Esophagus (tissue), 2 donors: ENCODE data around the gene CLTA. TPM values are rescaled to one million over a fixed set of nuclear protein-coding genes. Genes with fewer than 3 reads are reported as not detected.

Experiments
- H3K27ac ChIP-seq, 2 donors: one replicate each; pipeline ENCODE4 v1.5.1; 2013; ENCODE audit warnings: low read depth in 2 of 2, mild to moderate bottlenecking in 2 of 2, inconsistent platforms in 1 of 2, low read length in 1 of 2, moderate library complexity in 1 of 2
- H3K27me3 ChIP-seq, 2 donors: one replicate each; pipeline ENCODE4 v1.6.1; 2013; ENCODE audit warnings: low read length in 2 of 2, control low read depth in 1 of 2, mild to moderate bottlenecking in 1 of 2; ENCODE audit not compliant: insufficient read depth in 2 of 2, control insufficient read depth in 1 of 2
- H3K36me3 ChIP-seq, 2 donors: one replicate each; pipeline ENCODE4 v1.6.1; 2013; ENCODE audit warnings: low read length in 1 of 2; ENCODE audit not compliant: control insufficient read depth in 2 of 2, insufficient read depth in 2 of 2
- H3K4me1 ChIP-seq, 2 donors: one replicate each; pipeline ENCODE4 v1.6.1; 2013; ENCODE audit warnings: low read length in 1 of 2; ENCODE audit not compliant: control insufficient read depth in 2 of 2, insufficient read depth in 2 of 2
- H3K4me3 ChIP-seq, 2 donors: one replicate each; pipeline ENCODE4 v1.5.1; 2013; ENCODE audit warnings: low read length in 2 of 2, mild to moderate bottlenecking in 2 of 2, low read depth in 1 of 2, moderate library complexity in 1 of 2
- H3K9me3 ChIP-seq, 2 donors: one replicate each; pipeline ENCODE4 v1.6.1; 2013; ENCODE audit warnings: mild to moderate bottlenecking in 2 of 2, low read depth in 1 of 2, low read length in 1 of 2, moderate library complexity in 1 of 2; ENCODE audit not compliant: control insufficient read depth in 2 of 2, insufficient read depth in 1 of 2
- WGBS, 2 donors: extraction: QIAGEN DNeasy Blood & Tissue Kit; methylation state at CpG; one replicate each; pipeline ENCODE4 v1.1.7; 2013; 5-methylcytosine and 5-hydroxymethylcytosine counted together
- polyA plus RNA-seq, 2 donors: library from polyadenylated mRNA; stranded (reverse); fragments of 200-250 nt; gene quantifications; one replicate each; pipeline ENCODE4 v1.2.3, GENCODE V29; 2013
- donor health status: healthy with polysubstance abuse.
- donor health status: Bipolar disorder and iron deficiency.

The CLTA gene
- polyA plus RNA-seq, 2 donors: 93.2 to 202 TPM

DNA sequence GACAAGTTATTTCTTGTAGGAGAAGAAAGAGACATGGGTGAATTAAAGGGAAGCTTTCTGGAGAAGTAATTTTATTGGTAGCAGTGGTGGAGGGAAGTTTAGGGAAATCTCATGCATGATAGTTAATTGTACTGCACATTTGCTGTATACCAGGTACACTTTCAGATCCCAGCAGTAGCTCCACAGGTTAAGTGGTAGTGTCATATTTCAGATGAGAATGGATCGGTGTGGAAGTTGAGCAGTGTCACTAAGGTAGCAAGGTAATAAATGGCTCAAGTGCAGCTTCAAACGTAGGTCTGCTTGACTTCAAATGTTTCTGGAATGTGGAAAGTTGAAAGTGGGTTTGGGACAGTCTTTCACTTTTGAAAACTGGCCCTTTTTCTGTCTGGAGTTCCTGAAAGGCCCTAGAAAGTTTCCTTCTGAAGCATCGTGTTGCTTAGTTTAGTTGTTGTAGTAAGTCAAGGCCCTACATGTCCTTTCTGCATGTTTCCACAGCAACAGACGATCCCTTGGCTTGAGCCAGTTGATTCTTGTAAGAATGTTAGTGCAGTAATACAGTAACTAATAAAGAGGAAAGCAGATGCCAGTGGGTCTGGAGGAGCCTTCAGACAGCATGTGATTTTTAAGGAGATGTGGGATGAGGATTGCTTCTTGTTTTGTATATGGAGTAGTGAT lies 3.7 kb downstream of the CLTA start:
- H3K36me3 ChIP-seq: peaks cover 5% of the 10 kb centered on the region in 2 donors
- H3K27ac ChIP-seq: peak overlapping the region in 1 of 2 donors; percentile 18
- no peaks in the 10 kb centered on the region for H3K27me3 ChIP-seq
- peaks cover 4 to 8% of the 10 kb centered on the region in 2 donors for H3K4me1 ChIP-seq
- H3K9me3 ChIP-seq: no peaks in the 10 kb centered on the region
- WGBS, 2 donors: 26 to 32% methylated on average over 4 of the region's 4 CpGs
- no peak overlapping the region for H3K4me3 ChIP-seq

DNA sequence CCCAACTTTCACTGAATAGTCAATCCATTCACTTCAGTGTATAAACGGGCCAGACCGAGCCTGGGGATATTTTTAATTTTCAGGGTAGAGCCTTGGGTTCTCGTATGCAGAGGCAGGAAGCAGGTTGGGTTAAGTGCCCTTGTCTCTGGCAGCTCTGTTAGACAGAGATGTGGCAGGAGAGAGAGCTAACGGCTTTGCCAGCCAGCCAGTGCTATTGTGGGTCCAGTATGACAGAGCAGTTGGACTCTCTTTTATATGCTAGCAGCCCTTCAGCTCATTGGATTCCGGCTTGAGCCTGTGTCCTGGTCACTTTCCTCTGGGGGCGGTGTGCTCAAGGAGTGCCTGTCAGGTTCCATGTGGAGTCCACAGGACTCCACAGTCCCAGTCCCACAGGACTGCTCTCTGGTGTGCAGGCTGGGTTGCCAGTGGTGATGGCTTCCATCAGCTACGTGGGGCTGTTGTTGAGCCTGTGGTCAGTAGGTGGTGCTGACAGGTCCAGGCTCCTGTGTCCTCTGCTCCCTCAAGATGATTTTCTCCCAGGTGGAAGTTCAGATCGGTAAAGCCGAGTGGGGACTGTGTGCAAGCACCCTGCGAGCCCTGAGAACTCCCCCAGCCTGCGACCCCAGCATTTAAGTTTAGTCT lies 14.3 kb downstream of the CLTA start:
- no peaks in the 10 kb centered on the region for H3K4me1 ChIP-seq

DNA sequence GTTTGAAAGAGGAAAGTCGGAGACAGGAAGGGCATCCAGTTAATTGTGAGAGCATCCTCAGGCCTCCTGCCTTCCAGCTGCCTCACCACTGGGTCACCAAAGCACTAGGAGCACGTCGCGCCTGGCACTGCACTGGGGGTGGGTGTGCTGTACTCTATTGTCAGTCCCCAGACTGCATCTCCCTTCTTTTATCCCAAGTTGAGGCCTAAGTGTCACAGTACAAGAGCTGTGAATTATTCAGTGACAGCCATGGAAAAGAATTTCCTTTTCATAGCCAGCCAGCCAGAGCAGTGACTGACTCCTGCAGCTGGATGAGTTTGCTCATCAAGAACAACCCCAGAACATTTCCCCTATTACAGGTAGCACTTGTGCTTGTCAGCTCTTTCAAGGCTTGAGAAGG lies 16.3 kb downstream of the CLTA start:
- 84 to 89% methylated on average over 4 of the region's 4 CpGs for WGBS, 2 donors
- no peaks in the 10 kb centered on the region for H3K27me3 ChIP-seq
- peaks cover 3 to 4% of the 10 kb centered on the region in 2 donors for H3K4me1 ChIP-seq
- no peak overlapping the region for H3K4me3 ChIP-seq
- no peaks in the 10 kb centered on the region for H3K9me3 ChIP-seq
- H3K27ac ChIP-seq: no peak overlapping the region
- H3K36me3 ChIP-seq: peaks cover 26 to 48% of the 10 kb centered on the region in 2 donors

More for the DNA sequence above, 14.3 kb downstream of the CLTA start:
- no peak overlapping the region for H3K27ac ChIP-seq
- no peaks in the 10 kb centered on the region for H3K27me3 ChIP-seq
- H3K36me3 ChIP-seq: peaks cover 30 to 40% of the 10 kb centered on the region in 2 donors
- 87 to 89% methylated on average over 11 of the region's 11 CpGs for WGBS, 2 donors
- H3K9me3 ChIP-seq: no peaks in the 10 kb centered on the region
- H3K4me3 ChIP-seq: no peak overlapping the region

DNA sequence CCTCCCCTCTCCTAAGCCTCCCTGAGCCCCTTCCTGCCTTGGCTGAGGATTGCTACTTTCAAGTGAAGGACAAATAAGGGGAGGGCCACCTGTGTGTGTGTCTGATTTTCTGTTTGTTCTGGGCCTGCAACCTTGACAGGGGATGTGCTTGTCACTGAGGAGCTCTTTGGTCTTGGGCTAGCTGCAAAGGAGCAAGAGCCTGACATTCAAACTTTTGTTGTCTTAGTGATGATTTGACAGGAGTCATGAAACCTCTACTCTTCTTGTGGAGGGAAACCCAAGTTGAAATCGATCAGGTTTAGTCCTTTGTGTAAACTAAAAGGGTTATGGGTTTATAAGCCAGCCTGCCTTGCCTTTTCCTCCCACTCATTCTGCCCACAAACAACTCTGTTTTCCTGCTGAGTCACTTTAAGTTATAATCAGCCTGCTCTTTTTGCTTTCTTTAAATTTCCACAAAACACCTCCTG lies 16.9 kb downstream of the CLTA start:
- Histone ChIP-seq H3K4me3 (no peak overlapping the region), H3K27me3 (no peaks in the 10 kb centered on the region), H3K27ac (no peak overlapping the region), H3K36me3 (peaks cover 26 to 51% of the 10 kb centered on the region in 2 donors), H3K9me3 (no peaks in the 10 kb centered on the region), H3K4me1 (peaks cover 3 to 4% of the 10 kb centered on the region in 2 donors)
- 26 to 50% methylated on average over 1 of the region's 1 CpG for WGBS, 2 donors

DNA sequence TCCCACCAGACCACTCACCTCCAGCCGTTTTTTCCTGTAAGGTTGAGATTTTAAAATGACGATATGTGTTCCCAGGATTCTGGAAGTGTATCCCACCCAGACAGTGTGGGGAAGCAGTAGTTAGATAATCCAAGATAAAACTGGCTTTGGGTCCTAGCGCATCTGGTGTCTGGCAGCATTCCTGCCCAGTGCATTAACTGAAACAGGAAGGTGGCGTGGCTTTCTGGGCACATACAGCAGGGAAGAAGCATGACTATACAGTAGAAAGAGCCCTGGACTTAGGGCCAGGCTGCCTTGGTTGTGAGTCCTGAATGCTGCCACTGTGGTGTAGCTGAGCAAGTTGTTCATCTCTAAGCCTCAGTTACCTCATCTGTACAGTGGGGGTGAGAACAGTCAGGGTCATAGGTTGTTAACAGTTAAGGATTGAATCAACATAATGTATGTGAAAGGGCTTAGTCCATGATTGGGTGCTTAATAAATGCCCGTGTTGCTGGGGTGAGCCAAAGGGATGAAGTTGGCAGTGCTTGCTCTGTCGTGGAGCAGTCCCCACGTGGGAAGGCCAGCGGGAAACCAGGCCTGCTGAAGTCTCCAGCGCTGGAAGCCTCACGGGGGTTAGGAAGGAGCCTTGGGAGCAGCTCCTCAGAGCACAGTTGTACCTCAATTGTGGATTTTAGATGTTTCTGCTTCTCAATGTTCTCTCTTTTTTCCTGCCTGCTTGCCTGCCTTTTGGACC lies 18.0 kb downstream of the CLTA start:
- Histone ChIP-seq H3K27me3 (no peaks in the 10 kb centered on the region), H3K4me1 (peaks cover 3 to 4% of the 10 kb centered on the region in 2 donors), H3K4me3 (no peak overlapping the region), H3K36me3 (peaks cover 31 to 58% of the 10 kb centered on the region in 2 donors), H3K27ac (no peak overlapping the region), H3K9me3 (no peaks in the 10 kb centered on the region)
- 72 to 81% methylated on average over 10 of the region's 10 CpGs for WGBS, 2 donors

DNA sequence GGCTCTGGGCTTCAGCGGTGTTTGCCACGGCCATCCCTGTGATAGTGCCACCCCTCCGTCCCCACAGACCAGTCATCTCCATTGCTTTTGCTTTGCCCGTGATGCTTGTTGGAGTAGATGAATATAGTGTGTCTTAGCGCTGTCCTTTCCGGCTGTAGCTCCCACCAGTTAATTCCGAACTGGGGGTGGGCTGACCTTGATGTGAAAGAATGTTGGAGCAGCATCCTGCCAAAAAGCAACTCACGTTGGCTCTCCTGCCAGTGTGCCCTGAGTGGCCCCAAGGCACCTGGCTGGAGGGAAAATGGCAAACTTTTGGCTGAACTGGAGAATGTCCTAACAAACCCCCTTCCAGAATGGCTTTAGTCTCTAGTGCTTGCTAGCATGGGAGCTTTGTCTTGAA lies 20.0 kb downstream of the CLTA start:
- H3K9me3 ChIP-seq: no peaks in the 10 kb centered on the region
- H3K4me3 ChIP-seq: no peak overlapping the region
- no peak overlapping the region for H3K27ac ChIP-seq
- H3K27me3 ChIP-seq: no peaks in the 10 kb centered on the region
- peaks cover 22 to 44% of the 10 kb centered on the region in 2 donors for H3K36me3 ChIP-seq
- 78 to 81% methylated on average over 8 of the region's 8 CpGs for WGBS, 2 donors
- H3K4me1 ChIP-seq: peaks cover 3 to 4% of the 10 kb centered on the region in 2 donors

DNA sequence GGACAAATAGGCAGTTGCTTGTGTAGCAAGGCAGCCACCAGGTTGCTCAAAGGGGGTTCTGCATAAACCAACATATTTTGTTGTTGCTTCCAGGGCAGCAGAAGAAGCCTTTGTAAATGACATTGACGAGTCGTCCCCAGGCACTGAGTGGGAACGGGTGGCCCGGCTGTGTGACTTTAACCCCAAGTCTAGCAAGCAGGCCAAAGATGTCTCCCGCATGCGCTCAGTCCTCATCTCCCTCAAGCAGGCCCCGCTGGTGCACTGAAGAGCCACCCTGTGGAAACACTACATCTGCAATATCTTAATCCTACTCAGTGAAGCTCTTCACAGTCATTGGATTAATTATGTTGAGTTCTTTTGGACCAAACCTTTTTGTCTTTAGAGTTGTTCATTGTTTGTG lies 20.8 kb downstream of the CLTA start:
- Histone ChIP-seq H3K27ac (no peak overlapping the region), H3K9me3 (no peaks in the 10 kb centered on the region), H3K4me3 (no peak overlapping the region), H3K36me3 (peaks cover 18 to 44% of the 10 kb centered on the region in 2 donors), H3K27me3 (no peaks in the 10 kb centered on the region), H3K4me1 (peaks cover 3 to 4% of the 10 kb centered on the region in 2 donors)
- 79 to 84% methylated on average over 7 of the region's 7 CpGs for WGBS, 2 donors

DNA sequence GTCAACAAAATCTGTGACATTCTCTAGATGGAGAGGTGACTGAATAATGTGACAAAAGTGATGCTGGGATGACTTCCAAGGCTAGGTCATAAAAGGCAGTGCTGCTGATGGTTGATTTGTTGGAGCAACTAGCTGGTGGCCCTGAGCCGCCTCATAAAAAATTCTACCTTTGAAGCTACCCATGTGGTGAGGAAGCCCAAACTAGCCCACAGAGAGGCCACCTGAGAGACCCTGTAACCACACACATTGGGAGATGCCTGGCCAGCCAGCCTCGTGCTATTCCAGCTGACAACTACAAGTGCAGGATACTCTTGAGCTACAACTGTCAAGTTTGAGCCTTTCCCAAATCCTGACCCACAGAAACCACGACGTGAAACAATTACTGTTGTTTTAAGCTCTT lies 22.7 kb downstream of the CLTA start:
- no peaks in the 10 kb centered on the region for H3K27me3 ChIP-seq
- no peaks in the 10 kb centered on the region for H3K9me3 ChIP-seq
- H3K36me3 ChIP-seq: peaks cover 26 to 40% of the 10 kb centered on the region in 2 donors
- H3K27ac ChIP-seq: no peak overlapping the region
- H3K4me1 ChIP-seq: peaks cover 4 to 5% of the 10 kb centered on the region in 2 donors
- 89 to 90% methylated on average over 4 of the region's 4 CpGs for WGBS, 2 donors
- no peak overlapping the region for H3K4me3 ChIP-seq

DNA sequence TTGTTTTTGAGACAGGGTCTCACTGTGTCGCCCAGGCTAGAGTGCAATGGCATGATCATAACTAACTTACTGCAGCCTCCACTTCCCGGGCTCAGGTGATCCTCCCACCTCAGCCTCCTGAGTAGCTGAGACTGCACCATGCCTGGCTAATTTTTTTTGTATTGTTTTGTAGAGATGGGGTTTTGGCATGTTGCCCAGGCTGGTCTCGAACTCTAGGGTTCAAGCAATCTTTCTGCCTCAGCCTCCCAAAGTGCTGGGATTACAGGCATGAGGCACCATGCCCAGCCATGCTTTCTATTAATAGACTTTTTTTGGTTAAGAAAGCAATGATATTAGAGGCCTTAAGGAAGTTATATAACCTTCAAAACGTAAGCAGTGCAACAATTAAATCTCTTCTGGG lies 23.3 kb downstream of the CLTA start:
- Histone ChIP-seq H3K9me3 (no peaks in the 10 kb centered on the region), H3K4me1 (peaks cover 4 to 5% of the 10 kb centered on the region in 2 donors), H3K4me3 (no peak overlapping the region), H3K27ac (no peak overlapping the region), H3K27me3 (no peaks in the 10 kb centered on the region), H3K36me3 (peaks cover 23 to 39% of the 10 kb centered on the region in 2 donors)
- 66 to 71% methylated on average over 4 of the region's 4 CpGs for WGBS, 2 donors
